ENCODE measurements around the gene PAM.

The PAM gene

GRCh38 chr5:102832445-102832844, 77.3 kb downstream of the PAM start:
- no peak for DNase-seq (ENCODE audit: low spot score)
- no peak overlapping the region for H3K27ac ChIP-seq
- H3K4me3 ChIP-seq: no peak overlapping the region
- no peak for TF ChIP-seq CTCF (IDR thresholded peaks at IDR 0.05)

- TF ChIP-seq CTCF (IDR thresholded peaks at IDR 0.05): no peak
- H3K27ac ChIP-seq: no peak overlapping the region
- no peak for DNase-seq (ENCODE audit: low spot score)
- no peak overlapping the region for H3K4me3 ChIP-seq
These were observed 78.0 kb downstream of the PAM start for GRCh38 chr5:102833146-102833545.

GRCh38 chr5:102834438-102834964, 79.4 kb downstream of the PAM start:
- no peak overlapping the region for H3K27ac ChIP-seq
- no peak for TF ChIP-seq CTCF (IDR thresholded peaks at IDR 0.05)

GRCh38 chr5:102835717-102836116, 80.6 kb downstream of the PAM start:
- no peak for TF ChIP-seq CTCF (IDR thresholded peaks at IDR 0.05)
- H3K4me3 ChIP-seq: no peak overlapping the region
- H3K27ac ChIP-seq: no peak overlapping the region
- no peak for DNase-seq (ENCODE audit: low spot score)

More at GRCh38 chr5:102834438-102834964, 79.4 kb downstream of the PAM start:
- no peak overlapping the region for H3K4me3 ChIP-seq
- no peak for DNase-seq (ENCODE audit: low spot score)

- Histone ChIP-seq H3K27ac (no peak overlapping the region), H3K4me3 (no peak overlapping the region)
- TF ChIP-seq CTCF (IDR thresholded peaks at IDR 0.05): no peak
- DNase-seq (ENCODE audit: low spot score): no peak
These were observed 85.9 kb downstream of the PAM start for GRCh38 chr5:102841021-102841420.

GRCh38 chr5:102843997-102844396, 88.9 kb downstream of the PAM start:
- Histone ChIP-seq H3K27ac (no peak overlapping the region), H3K4me3 (no peak overlapping the region)
- no peak for DNase-seq (ENCODE audit: low spot score)
- TF ChIP-seq CTCF (IDR thresholded peaks at IDR 0.05): no peak

GRCh38 chr5:102845041-102845440, 89.9 kb downstream of the PAM start:
- no peak for DNase-seq (ENCODE audit: low spot score)
- TF ChIP-seq CTCF (IDR thresholded peaks at IDR 0.05): no peak
- no peak overlapping the region for H3K4me3 ChIP-seq
- H3K27ac ChIP-seq: no peak overlapping the region
